Measurements from ENCODE around the gene SHH. TPM values are rescaled to one million over a fixed set of nuclear protein-coding genes. Genes with fewer than 3 reads are reported as not detected.

Gene SHH
- polyA plus RNA-seq, 1 donor from 2014 or later, result 1.5 TPM

- no peaks in the 10 kb centered on the region for H3K36me3 ChIP-seq (ENCODE audit: insufficient read depth, low read length)
- H3K79me2 ChIP-seq (replicated peaks; ENCODE audit: insufficient read depth, low read length), result no peaks in the 10 kb centered on the region
Observed at GRCh38 chr7:155858521-155859061, 46.3 kb upstream of the SHH start.

GRCh38 chr7:155857141-155857540, 44.9 kb upstream of the SHH start:
- Histone ChIP-seq H3K27me3 (ENCODE audit: insufficient read depth, low read depth, low read length) (no peaks in the 10 kb centered on the region), H3K4me2 (ENCODE audit: low read length) (no peak overlapping the region), H3K27ac (ENCODE audit: low read length) (no peak overlapping the region), H3K4me3 (ENCODE audit: low read length) (no peak overlapping the region), H3K9me2 (ENCODE audit: insufficient read depth, low read length) (no peaks in the 10 kb centered on the region), H3K79me2 (replicated peaks; ENCODE audit: insufficient read depth, low read length) (no peaks in the 10 kb centered on the region), H3K9ac (ENCODE audit: low read length) (no peak overlapping the region), H2AFZ (ENCODE audit: low read depth, low read length) (no peak overlapping the region), H3F3A (ENCODE audit: insufficient read depth, low read length, poor library complexity, severe bottlenecking) (no peaks in the 10 kb centered on the region), H3K36me3 (ENCODE audit: insufficient read depth, low read length) (no peaks in the 10 kb centered on the region), H3K9me3 (ENCODE audit: low read length) (no peaks in the 10 kb centered on the region), H4K20me1 (ENCODE audit: insufficient read depth) (no peaks in the 10 kb centered on the region)
- TF ChIP-seq RAD21 (conservative IDR thresholded peaks at IDR 0.05) (no peak), EZH2 (IDR thresholded peaks at IDR 0.05; ENCODE audit: borderline replicate concordance, insufficient read depth, low read length, poor library complexity, severe bottlenecking) (no peak), TAF1 (IDR thresholded peaks at IDR 0.05; ENCODE audit: low read depth) (no peak), POLR2AphosphoS5 (IDR thresholded peaks at IDR 0.05) (no peak), SMC3 (conservative IDR thresholded peaks at IDR 0.05; ENCODE audit: poor library complexity) (no peak), EP300 (conservative IDR thresholded peaks at IDR 0.05; ENCODE audit: poor library complexity, severe bottlenecking) (no peak)
- TF ChIP-seq, protein P1, sequence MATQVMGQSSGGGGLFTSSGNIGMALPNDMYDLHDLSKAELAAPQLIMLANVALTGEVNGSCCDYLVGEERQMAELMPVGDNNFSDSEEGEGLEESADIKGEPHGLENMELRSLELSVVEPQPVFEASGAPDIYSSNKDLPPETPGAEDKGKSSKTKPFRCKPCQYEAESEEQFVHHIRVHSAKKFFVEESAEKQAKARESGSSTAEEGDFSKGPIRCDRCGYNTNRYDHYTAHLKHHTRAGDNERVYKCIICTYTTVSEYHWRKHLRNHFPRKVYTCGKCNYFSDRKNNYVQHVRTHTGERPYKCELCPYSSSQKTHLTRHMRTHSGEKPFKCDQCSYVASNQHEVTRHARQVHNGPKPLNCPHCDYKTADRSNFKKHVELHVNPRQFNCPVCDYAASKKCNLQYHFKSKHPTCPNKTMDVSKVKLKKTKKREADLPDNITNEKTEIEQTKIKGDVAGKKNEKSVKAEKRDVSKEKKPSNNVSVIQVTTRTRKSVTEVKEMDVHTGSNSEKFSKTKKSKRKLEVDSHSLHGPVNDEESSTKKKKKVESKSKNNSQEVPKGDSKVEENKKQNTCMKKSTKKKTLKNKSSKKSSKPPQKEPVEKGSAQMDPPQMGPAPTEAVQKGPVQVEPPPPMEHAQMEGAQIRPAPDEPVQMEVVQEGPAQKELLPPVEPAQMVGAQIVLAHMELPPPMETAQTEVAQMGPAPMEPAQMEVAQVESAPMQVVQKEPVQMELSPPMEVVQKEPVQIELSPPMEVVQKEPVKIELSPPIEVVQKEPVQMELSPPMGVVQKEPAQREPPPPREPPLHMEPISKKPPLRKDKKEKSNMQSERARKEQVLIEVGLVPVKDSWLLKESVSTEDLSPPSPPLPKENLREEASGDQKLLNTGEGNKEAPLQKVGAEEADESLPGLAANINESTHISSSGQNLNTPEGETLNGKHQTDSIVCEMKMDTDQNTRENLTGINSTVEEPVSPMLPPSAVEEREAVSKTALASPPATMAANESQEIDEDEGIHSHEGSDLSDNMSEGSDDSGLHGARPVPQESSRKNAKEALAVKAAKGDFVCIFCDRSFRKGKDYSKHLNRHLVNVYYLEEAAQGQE (IDR thresholded peaks at IDR 0.05; ENCODE audit: borderline replicate concordance), result no peak
- TF ChIP-seq, protein P2, sequence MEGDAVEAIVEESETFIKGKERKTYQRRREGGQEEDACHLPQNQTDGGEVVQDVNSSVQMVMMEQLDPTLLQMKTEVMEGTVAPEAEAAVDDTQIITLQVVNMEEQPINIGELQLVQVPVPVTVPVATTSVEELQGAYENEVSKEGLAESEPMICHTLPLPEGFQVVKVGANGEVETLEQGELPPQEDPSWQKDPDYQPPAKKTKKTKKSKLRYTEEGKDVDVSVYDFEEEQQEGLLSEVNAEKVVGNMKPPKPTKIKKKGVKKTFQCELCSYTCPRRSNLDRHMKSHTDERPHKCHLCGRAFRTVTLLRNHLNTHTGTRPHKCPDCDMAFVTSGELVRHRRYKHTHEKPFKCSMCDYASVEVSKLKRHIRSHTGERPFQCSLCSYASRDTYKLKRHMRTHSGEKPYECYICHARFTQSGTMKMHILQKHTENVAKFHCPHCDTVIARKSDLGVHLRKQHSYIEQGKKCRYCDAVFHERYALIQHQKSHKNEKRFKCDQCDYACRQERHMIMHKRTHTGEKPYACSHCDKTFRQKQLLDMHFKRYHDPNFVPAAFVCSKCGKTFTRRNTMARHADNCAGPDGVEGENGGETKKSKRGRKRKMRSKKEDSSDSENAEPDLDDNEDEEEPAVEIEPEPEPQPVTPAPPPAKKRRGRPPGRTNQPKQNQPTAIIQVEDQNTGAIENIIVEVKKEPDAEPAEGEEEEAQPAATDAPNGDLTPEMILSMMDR (IDR thresholded peaks at IDR 0.05; ENCODE audit: poor library complexity, severe bottlenecking), result no peak

More at GRCh38 chr7:155858521-155859061, 46.3 kb upstream of the SHH start:
- no peak overlapping the region for H2AFZ ChIP-seq (ENCODE audit: low read depth, low read length)
- H3K9ac ChIP-seq (ENCODE audit: low read length), result no peak overlapping the region
- H3K27ac ChIP-seq (ENCODE audit: low read length), result no peak overlapping the region
- no peak for TF ChIP-seq TAF1 (IDR thresholded peaks at IDR 0.05; ENCODE audit: low read depth)
- H3F3A ChIP-seq (ENCODE audit: insufficient read depth, low read length, poor library complexity, severe bottlenecking), result no peaks in the 10 kb centered on the region
- no peaks in the 10 kb centered on the region for H3K9me3 ChIP-seq (ENCODE audit: low read length)
- H3K27me3 ChIP-seq (ENCODE audit: insufficient read depth, low read depth, low read length), result no peaks in the 10 kb centered on the region
- H3K4me3 ChIP-seq (ENCODE audit: low read length), result no peak overlapping the region
- H4K20me1 ChIP-seq (ENCODE audit: insufficient read depth), result no peaks in the 10 kb centered on the region
- H3K9me2 ChIP-seq (ENCODE audit: insufficient read depth, low read length), result no peaks in the 10 kb centered on the region
- H3K4me2 ChIP-seq (ENCODE audit: low read length), result no peak overlapping the region

DNA sequence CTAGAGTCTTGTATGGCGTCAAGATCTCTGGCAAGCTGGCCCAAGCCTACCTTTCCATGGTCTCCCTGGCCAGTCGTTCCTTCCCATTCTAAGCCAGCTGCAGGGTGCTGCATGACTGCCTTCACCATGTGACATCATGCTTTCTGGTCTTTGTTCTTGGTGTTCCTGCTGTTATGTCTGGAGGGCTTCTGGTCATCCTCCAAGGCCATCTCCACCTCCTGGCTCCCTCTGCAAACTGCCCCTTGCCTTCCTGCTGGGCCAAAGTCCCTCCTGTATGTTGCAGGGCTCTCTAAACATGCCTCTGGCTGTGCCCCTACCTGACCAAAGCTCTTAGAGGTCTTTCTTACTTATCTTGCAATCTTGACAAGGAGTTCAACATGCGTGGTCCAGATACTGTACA, 44.4 kb upstream of the SHH start:
- Histone ChIP-seq H2AFZ (ENCODE audit: low read depth, low read length) (no peak overlapping the region), H3K4me2 (ENCODE audit: low read length) (no peak overlapping the region), H3K79me2 (replicated peaks; ENCODE audit: insufficient read depth, low read length) (no peaks in the 10 kb centered on the region), H3K27ac (ENCODE audit: low read length) (no peak overlapping the region), H3K36me3 (ENCODE audit: insufficient read depth, low read length) (no peaks in the 10 kb centered on the region), H3F3A (ENCODE audit: insufficient read depth, low read length, poor library complexity, severe bottlenecking) (no peaks in the 10 kb centered on the region), H3K9me3 (ENCODE audit: low read length) (no peaks in the 10 kb centered on the region), H3K27me3 (ENCODE audit: insufficient read depth, low read depth, low read length) (no peaks in the 10 kb centered on the region), H4K20me1 (ENCODE audit: insufficient read depth) (no peaks in the 10 kb centered on the region), H3K9ac (ENCODE audit: low read length) (no peak overlapping the region), H3K9me2 (ENCODE audit: insufficient read depth, low read length) (no peaks in the 10 kb centered on the region), H3K4me3 (ENCODE audit: low read length) (no peak overlapping the region)
- TF ChIP-seq TAF1 (IDR thresholded peaks at IDR 0.05; ENCODE audit: low read depth) (no peak), RAD21 (conservative IDR thresholded peaks at IDR 0.05) (no peak)
- TF ChIP-seq, protein P1 (IDR thresholded peaks at IDR 0.05; ENCODE audit: borderline replicate concordance), result no peak
